Measurements from ENCODE around the gene SEC16A. TPM values are rescaled to one million over a fixed set of nuclear protein-coding genes. Genes with fewer than 3 reads are reported as not detected.

The SEC16A gene
- total and polyA plus RNA-seq, 4 donors, result 44.2 to 78.8 (median 46.7) TPM

- H3K4me1 ChIP-seq (ENCODE audit: control insufficient read depth in 5 of 5, insufficient read depth in 5 of 5, low read length in 5 of 5), result no peaks in the 10 kb centered on the region
- no peak overlapping the region for H3K27ac ChIP-seq (ENCODE audit: low read depth in 1 of 2, low read length in 1 of 2)
- no peak overlapping the region for H3K4me3 ChIP-seq
- ATAC-seq (ENCODE audit: insufficient read depth, low FRiP score) (no peak), DNase-seq (no peak)
- H3K9ac ChIP-seq (ENCODE audit: insufficient read depth in 1 of 2, low read length in 2 of 2), result no peak overlapping the region
- 92 to 97% methylated on average over 43 of the region's 43 CpGs for WGBS, 2 donors
- peaks cover 17 to 44% (median 23%) of the 10 kb centered on the region in 4 donors for H3K36me3 ChIP-seq (ENCODE audit: control insufficient read depth in 4 of 4, insufficient read depth in 4 of 4, low read length in 4 of 4)
- no peaks in the 10 kb centered on the region for H3K27me3 ChIP-seq (ENCODE audit: control insufficient read depth in 3 of 3, insufficient read depth in 3 of 3, low read length in 2 of 3)
- TF ChIP-seq CTCF (IDR thresholded peaks at IDR 0.05; ENCODE audit: control extremely low read depth, extremely low read depth), result no peak
- H3K9me3 ChIP-seq (ENCODE audit: control insufficient read depth in 4 of 4, insufficient read depth in 3 of 4, low read length in 3 of 4), result no peaks in the 10 kb centered on the region
Observed at GRCh38 chr9:136423432-136424146, 59.3 kb downstream of the SEC16A start.

GRCh38 chr9:136422876-136423275 is 60.0 kb downstream of the SEC16A start:
- H3K9ac ChIP-seq (ENCODE audit: insufficient read depth in 1 of 2, low read length in 2 of 2), result no peak overlapping the region
- TF ChIP-seq CTCF (IDR thresholded peaks at IDR 0.05; ENCODE audit: control extremely low read depth, extremely low read depth), result no peak
- H3K27ac ChIP-seq (ENCODE audit: low read depth in 1 of 2, low read length in 1 of 2), result no peak overlapping the region
- no peaks in the 10 kb centered on the region for H3K4me1 ChIP-seq (ENCODE audit: control insufficient read depth in 5 of 5, insufficient read depth in 5 of 5, low read length in 5 of 5)
- peaks cover 22 to 52% (median 27%) of the 10 kb centered on the region in 4 donors for H3K36me3 ChIP-seq (ENCODE audit: control insufficient read depth in 4 of 4, insufficient read depth in 4 of 4, low read length in 4 of 4)
- no peak for DNase-seq
- H3K27me3 ChIP-seq (ENCODE audit: control insufficient read depth in 3 of 3, insufficient read depth in 3 of 3, low read length in 2 of 3), result no peaks in the 10 kb centered on the region
- 97 to 99% methylated on average over 26 of the region's 26 CpGs for WGBS, 2 donors
- no peak for ATAC-seq (ENCODE audit: insufficient read depth, low FRiP score)
- H3K4me3 ChIP-seq, result no peak overlapping the region
- no peaks in the 10 kb centered on the region for H3K9me3 ChIP-seq (ENCODE audit: control insufficient read depth in 4 of 4, insufficient read depth in 3 of 4, low read length in 3 of 4)

GRCh38 chr9:136421791-136422190 is 61.0 kb downstream of the SEC16A start:
- ATAC-seq (ENCODE audit: insufficient read depth, low FRiP score) (no peak), DNase-seq (no peak)
- TF ChIP-seq CTCF (IDR thresholded peaks at IDR 0.05; ENCODE audit: control extremely low read depth, extremely low read depth), result no peak
- no peaks in the 10 kb centered on the region for H3K4me1 ChIP-seq (ENCODE audit: control insufficient read depth in 5 of 5, insufficient read depth in 5 of 5, low read length in 5 of 5)
- peaks cover 25 to 61% (median 34%) of the 10 kb centered on the region in 4 donors for H3K36me3 ChIP-seq (ENCODE audit: control insufficient read depth in 4 of 4, insufficient read depth in 4 of 4, low read length in 4 of 4)
- H3K27me3 ChIP-seq (ENCODE audit: control insufficient read depth in 3 of 3, insufficient read depth in 3 of 3, low read length in 2 of 3), result no peaks in the 10 kb centered on the region
- no peak overlapping the region for H3K9ac ChIP-seq (ENCODE audit: insufficient read depth in 1 of 2, low read length in 2 of 2)
- no peak overlapping the region for H3K4me3 ChIP-seq
- H3K9me3 ChIP-seq (ENCODE audit: control insufficient read depth in 4 of 4, insufficient read depth in 3 of 4, low read length in 3 of 4), result no peaks in the 10 kb centered on the region
- no peak overlapping the region for H3K27ac ChIP-seq (ENCODE audit: low read depth in 1 of 2, low read length in 1 of 2)
- WGBS, 2 donors, result 93 to 96% methylated on average over 21 of the region's 21 CpGs

- TF ChIP-seq CTCF (IDR thresholded peaks at IDR 0.05; ENCODE audit: control extremely low read depth, extremely low read depth), result no peak
- ATAC-seq (ENCODE audit: insufficient read depth, low FRiP score) (no peak), DNase-seq (no peak)
- Histone ChIP-seq H3K36me3 (ENCODE audit: control insufficient read depth in 4 of 4, insufficient read depth in 4 of 4, low read length in 4 of 4) (peaks cover 33 to 76% (median 49%) of the 10 kb centered on the region in 4 donors), H3K9ac (ENCODE audit: insufficient read depth in 1 of 2, low read length in 2 of 2) (no peak overlapping the region), H3K27ac (ENCODE audit: low read depth in 1 of 2, low read length in 1 of 2) (no peak overlapping the region), H3K4me1 (ENCODE audit: control insufficient read depth in 5 of 5, insufficient read depth in 5 of 5, low read length in 5 of 5) (no peaks in the 10 kb centered on the region), H3K4me3 (no peak overlapping the region), H3K27me3 (ENCODE audit: control insufficient read depth in 3 of 3, insufficient read depth in 3 of 3, low read length in 2 of 3) (no peaks in the 10 kb centered on the region), H3K9me3 (ENCODE audit: control insufficient read depth in 4 of 4, insufficient read depth in 3 of 4, low read length in 3 of 4) (no peaks in the 10 kb centered on the region)
- 95 to 97% methylated on average over 12 of the region's 12 CpGs for WGBS, 2 donors
Observed at GRCh38 chr9:136419092-136419420, 63.8 kb downstream of the SEC16A start.

Measured in lung (tissue), 12 donors.